HG02852 (cell line): ENCODE measurements around the gene SAV1.
"Not testable (repeated sequence)": the region's sequence is repeated elsewhere in the genome, so short reads cannot be mapped to it uniquely, and the experiment has no call there.

Source experiments
- ATAC-seq: cut with Tn5 transposase; IDR thresholded peaks from one replicate; pipeline ENCODE4 v1.9.1; 2021; ENCODE audit warnings: mild to moderate bottlenecking, moderate library complexity; ENCODE audit not compliant: unreplicated experiment

Gene SAV1

DNA sequence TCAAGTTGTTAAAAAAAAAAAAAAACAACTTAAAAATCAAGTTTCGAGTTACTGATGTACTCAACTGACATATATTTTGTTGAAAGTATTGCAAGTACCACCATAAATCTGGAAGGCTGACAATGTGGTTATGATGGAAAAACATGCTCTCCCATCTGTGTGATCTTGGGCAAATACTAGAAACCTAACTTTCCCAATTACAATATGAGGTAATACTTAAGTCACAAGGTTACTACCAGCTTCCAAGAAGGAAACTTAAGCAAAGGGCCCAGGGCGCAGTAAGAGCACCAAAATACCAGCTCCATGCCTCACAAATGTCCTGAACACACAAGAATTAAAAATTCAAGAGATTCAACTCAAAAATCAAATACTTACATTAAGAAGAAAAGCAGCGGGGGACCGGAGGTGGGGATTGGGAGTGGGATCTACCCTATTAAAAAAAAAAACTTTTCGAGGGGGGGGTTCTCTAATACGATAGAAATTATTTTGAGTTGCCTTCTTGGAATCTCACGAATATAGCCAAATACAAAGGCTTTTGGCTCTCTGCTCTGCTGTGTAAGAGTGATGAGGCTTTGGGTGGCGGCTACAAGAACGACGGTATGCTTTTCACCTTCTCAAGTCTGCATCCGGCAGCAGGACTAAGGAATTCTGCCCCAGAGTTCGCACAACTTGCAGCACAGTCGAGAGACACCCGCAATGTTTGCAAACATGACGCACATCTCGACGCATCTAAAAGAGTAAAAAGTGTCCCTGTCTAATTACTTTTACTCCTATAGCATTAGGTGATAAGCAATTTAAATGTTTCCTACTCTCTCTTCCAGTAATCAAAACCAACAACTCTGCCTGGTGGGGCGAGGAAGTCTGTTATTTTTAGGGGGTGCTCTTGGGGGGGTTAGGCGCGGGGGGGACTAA lies 1.1 kb downstream of the SAV1 start:
- no peak for ATAC-seq

DNA sequence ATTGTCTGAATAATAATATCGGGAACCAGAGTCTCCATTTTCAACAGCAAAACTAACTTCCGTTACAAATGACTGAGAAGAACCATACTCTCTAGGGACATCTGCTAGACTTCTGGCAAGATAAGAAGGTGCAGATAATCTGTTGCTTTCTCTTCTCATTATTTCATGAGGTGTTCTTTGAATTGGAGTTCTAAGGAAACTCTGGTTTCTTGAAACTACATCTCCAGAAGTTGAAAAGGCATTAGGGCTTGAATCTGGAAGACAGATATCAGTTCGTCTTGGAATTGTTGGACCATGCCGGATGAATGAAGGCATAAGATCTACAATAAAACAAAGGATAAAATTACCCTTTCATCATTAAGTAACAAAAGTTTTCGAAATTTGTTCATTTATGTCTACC lies 2.8 kb downstream of the SAV1 start:
- not testable (repeated sequence) for ATAC-seq

DNA sequence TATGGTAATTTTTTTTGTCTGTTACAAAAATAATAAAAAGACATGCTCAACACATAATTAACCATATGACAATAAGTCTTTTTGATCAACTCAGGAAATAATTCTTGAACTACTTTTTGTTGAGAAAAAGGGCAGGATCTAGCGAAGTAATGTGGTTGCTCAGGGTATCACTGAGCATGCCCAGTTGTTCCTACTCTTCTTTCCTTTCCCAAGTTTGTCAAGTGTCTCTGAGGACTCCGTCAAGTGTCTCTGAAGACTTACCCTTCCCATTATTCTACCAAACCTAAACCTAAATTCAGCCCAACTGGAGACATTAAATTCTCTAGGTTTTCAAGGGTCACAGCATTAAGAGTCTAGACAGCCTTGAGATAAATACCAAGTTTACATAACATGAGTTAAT lies 3.5 kb downstream of the SAV1 start:
- not testable (repeated sequence) for ATAC-seq

DNA sequence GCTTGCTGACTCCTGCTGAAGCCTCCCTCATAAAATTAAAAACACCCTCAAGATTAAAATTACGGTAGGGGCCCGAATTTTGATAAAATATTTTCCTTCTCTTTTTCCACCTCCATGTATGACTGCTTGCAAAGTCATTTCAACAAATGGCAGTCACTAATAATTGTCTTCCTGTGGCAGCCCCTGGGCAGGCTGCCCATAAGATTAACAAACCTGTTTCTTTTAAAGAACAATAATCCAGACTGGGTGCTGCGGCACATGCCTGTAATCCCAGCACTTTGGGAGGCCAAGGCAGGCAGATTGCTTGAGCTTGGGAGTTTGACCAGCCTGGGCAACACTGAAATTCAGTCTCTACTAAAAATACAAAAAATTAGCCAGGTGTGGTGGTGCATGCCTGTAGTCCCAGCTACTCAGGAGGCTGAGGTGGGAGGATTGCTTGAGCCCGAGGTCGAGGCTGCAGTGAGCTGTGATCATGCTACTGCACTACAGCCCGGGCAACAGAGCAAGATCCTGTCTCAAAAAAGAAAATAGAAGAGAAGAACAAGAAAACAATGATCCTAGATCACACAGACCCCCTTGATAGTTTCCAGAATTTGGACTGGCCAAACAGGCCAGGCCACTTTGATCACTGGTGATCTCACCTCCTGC lies 8.7 kb downstream of the SAV1 start:
- ATAC-seq: no peak

DNA sequence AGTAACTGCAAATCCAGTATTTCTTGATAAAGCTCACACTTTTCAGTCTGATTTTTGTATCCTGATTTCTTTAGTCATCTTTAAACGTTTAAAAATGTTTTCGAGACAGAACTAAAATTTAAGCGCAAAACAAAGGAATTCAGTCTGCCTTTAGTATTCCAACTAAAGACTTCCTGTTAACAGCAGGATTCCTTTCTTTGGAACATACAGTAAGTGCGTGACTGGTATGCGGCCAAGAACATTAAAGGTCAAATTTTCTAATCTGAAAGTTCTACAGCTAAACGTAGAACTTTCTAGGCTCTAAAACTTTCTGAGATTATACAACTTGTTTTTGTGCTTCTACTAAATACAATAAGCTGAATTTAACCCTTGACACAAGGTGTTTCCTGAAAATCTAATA lies 9.9 kb downstream of the SAV1 start:
- no peak for ATAC-seq

DNA sequence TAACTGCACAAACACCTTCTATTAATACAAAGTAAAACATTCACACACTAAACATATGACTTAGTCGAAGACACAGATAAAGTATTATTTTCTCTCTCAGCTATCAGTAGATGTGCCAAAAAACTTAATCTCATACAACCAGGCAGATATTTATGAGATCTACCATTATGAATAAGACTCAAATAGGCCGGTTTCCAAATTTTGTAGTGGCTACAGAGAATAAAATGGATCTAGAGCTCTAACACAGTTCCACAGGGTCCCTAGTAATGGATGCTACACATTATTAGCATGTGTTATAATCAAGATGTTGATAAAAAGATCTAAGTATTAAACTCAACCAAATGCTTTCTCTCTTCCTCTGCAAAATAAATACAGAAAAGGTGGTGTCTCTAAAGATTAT lies 10.4 kb downstream of the SAV1 start:
- ATAC-seq: no peak

DNA sequence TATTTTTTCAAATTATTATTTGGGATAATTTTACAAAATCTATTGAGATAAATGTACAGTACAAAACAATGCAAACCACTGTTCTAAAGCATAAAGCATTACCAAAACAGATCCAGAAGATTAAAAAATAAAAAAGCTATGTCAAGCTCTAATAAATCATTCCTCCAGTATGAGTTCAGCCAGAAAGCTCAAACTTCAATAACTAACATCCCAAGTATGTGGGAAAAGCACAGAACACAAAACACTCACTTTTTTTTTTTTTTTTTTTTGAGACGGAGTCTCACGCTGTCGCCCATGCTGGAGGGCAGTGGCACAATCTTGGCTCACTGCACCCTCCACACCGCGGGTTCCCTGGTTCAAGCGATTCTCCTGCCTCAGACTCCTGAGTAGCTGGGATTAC lies 11.3 kb downstream of the SAV1 start:
- ATAC-seq: no peak

DNA sequence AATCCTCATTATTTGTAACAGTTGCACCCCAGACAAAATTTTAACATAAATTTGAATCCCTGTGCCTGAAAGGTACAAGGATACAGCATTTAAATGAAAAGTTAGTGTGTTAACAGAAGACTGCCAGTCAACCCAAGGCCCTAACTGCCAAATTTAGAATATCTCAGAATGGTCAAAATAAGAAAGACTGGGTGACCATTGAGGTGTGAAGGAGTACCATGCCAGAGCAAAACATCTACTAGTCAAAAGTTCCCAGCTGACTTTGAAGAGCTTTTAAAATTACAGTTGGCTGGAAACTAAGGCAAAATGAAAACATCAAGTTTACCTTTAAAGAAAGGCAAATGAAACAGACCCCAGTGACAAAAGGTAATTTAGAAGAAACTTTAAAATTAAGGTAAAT lies 18.4 kb downstream of the SAV1 start:
- no peak for ATAC-seq

DNA sequence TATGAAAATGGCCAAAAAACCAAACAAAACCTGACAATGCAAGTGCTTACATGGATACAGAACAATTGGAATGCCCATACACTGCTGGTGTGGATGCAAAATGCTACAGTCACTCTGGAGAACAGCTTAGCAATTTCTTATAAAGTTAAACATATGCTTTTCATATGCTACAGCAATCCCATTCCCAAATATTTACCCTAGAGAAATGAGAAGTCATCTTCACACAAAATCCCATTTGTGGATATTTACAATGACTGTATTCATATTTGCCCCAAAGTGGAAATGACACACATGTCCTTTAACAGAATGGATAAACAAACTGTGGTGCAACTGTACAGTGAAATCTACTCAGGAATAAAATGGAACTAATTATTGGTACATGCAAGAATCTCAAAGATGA lies 20.4 kb downstream of the SAV1 start:
- no peak for ATAC-seq

DNA sequence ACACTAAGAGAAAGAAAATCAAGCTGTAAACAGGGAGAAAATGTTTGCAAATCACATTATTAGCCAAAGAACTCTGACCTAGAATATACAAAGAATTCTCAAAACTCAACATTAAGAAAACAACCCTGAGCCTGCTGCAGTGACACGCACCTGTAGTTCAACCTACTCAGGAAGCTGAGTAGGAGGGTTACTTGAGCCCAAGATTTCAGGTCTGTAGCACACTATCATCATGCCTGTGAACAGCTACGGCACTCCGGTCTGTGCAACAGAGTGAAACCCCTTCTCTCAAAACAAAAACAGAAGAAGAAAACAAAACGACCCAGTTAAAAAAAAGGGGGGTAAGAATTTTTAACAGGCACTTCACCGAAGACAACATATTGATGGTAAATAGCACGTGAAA lies 20.8 kb downstream of the SAV1 start:
- peak; percentile 98 for ATAC-seq

DNA sequence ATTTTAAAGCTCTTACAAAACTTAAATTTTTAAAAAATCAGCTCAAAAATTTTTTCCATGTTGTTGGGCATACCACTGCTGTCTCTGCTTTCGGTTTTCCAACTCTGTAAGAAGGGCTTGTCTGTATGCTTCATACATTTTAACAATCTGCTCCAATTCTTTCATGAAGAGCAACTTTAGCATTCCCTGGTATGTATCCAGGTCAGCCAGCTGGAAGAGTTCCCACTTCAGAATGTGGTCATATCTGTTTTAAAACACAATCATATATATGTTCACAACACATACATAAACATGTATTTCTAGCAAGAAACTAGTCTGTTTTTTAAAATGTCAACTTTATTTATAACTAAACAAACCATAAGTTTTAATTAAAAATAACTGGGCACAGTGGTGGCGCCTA lies 33.0 kb downstream of the SAV1 start:
- ATAC-seq: no peak

DNA sequence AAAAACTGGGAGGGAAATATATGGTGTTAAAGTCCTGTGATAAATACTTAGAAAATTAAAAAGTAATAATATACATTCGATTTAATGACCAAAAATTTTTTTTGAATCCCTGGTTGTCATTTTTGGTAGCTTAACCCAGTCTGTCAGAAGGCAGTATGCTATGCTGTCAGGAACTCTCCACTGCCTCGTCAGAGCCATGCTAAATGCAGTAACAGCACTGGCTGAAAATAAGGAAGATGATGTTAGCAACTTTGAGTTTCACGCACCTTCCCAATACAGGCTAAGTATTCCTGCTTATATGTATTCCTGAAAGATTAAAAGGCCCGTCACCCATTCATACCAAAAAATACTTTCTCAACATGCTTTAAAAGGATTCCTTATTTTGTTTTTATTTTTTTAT lies 34.2 kb downstream of the SAV1 start:
- no peak for ATAC-seq

DNA sequence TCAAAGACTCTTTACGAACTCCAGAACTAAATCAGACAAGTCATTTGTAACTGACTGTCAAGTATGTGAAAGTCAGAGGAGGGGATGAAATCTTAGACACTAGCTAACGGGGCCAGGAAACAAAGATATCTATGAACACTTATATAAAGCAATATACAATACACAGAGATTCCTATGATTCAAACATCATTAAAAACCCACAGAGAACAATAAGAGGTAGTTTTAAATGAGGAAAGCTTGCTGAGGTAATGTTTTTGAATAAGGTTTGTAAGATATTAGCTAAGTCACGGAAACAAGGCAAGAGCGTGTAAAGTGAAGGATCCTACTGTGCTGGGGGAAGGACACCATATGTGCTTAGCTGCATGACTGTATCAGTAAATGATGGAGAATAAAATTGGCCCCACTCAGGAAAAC lies 36.7 kb downstream of the SAV1 start:
- ATAC-seq: no peak

DNA sequence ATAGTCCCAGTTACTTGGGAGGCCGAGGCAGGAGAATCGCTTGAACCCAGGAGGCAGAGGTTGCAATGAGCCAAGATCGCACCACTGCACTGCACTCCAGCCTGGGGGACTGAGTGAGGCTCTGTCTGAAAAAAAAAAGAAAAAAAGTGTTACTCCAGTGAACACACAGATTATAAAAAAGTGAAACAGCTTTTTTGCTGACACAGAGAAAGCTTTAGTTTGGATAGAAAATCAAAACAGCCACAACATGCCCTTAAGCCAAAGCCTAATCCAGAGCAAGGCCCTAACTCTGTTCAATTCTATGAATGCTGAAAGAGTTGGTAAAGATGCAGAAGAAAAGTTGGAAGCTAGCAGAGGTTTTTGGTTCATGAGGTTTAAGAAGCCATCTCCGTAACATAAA lies 43.2 kb downstream of the SAV1 start:
- not testable (repeated sequence) for ATAC-seq

DNA sequence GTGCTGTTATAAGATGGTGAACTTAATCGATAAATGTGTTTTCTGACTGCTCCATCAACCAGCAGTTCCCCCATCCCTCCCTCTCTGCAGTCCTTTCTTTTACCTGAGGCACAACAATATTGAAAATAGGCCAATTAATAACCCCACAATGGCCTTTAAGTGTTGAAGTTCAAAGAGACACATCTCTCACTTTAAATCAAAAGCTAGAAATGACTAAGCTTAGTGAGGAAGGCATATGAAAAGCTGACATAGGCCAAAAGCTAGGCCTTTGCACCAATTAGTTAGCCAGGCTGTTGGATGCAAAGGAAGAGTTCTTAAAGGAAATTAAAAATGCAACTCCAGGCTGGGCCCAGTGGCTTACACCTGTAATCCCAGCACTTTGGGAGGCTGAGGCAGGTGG lies 43.7 kb downstream of the SAV1 start:
- no peak for ATAC-seq

DNA sequence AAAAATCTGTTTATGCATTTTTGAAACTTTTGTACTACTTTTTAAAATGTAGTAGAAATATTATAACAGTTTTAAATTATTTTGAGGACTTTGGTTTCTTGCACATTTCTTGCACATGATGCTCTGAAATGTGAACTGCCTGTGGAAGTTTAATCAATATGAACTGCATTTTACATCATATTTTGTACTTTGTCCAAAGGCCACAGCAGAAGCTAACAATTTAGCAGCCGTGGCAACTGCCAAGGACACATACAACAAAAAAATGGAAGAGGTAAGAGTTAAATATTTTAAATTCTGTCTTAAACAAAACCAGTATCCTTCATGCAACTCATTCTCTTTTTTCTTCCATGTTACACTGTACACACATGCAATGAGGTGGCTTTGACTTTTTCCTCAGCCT lies 45.1 kb downstream of the SAV1 start:
- ATAC-seq: no peak

DNA sequence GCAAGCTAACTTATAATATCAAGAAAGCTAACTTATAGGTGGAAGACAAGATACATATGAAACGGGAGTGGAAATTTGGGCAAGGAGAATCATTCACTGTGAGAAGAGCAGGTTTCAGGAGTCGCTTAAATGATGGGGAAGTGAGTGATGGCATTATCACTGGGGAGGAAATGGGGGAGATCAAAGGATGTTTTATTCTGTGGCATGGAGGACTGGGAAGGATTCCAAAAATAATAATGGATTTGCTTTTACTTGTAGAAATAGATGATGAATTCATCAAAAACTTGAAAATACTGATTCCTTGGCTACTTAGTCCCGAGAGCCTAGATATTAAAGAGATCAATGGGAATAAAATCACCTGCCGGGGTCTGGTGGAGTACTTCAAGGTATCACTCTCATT lies 47.8 kb downstream of the SAV1 start:
- ATAC-seq: no peak

DNA sequence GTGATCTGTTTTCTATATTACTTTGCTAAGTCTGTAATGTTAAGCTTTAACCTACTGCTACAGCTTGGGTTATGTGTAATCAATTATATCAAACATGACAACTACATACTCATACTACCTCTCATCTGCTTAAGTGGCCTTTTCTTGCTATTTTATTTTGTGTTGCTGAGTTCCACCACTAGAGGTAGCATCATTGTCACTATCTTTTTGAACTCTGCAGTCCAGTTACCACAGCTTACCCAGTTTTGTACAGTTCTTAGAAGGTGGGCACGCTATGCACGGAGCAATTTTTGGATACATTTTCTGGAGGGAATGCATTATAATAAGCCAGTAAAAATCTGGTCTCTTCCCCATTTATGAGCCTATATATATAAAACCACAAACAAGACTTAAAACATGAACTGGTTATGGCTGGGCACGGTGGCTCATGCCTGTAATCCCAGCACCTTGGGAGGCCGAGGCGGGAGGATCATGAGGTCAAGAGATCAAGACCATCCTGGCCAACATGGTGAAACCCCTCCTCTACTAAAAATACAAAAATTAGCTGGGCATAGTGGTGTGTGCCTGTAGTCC lies 48.5 kb downstream of the SAV1 start:
- peak; percentile 54 for ATAC-seq

DNA sequence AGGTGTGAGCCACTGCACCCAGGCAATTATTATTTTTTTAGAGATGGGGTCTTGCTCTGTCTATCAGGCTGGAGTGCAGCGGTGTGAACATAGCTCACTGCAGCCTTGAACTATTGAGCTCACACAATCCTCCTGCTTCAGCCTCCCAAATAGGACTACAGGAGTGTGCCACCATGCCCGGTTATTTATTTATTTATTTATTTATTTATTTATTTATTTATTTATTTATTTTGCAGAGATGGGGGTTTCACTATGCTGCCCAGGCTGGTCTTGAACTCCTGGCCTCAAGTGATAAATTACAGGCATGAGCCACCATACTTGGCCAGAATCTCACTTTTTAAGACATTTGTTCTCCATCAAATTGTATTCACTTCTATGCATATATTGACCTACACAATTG lies 51.8 kb downstream of the SAV1 start:
- ATAC-seq: no peak

DNA sequence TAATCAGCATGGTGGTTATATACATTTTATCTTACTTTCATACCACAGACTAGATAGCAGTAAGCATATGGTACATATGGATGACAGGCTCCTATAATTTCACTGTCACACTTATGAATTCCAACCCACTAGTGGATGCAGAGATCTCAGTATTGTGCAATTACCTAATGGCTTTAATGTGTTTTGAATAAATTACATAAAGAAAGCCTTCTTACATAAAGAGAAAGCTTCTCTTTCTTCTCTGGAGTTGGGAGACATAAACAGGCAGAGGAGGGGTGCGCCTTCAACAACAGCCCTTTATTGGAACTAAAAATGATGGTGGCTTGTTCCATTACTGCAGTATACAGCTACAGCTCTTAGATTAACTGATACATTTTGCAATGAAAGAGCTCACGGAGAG lies 52.6 kb downstream of the SAV1 start:
- ATAC-seq: no peak

DNA sequence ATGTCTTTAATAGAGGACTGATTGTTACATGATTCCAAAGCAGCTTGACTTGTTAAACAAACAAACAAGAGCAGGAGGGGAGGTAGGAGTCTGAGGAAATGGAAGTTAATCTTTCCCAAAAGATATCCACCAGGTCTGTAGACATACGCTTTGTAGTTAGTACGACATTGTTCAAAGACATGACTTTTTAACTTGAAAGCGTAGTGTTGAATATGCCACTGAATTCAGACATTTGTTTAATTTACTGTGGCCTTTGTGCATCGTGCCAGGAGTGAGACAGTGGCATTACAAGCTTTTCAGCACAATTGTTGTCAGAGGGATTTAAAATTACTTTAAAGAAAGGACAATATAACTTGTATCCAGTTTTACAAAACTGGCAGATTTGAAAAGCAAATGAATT lies 53.0 kb downstream of the SAV1 start:
- ATAC-seq: no peak

DNA sequence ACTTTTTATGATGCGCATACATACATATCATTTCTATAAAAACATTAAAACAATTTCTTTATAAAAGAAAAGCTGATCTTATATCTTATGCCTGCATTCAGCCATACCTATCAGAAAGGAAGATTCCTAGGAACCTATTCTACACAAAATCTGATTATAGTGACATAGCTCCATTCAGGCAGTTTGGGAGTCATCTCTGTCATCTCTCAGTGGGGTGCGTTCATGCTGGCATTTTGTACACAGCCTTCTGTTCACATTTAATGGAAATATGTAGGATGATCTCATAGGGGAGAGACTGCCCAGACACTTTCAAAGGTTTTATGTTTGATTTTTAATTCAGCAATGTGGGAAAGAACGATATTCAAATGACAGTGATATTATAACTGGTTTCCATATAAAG lies 55.3 kb downstream of the SAV1 start:
- ATAC-seq: no peak
